ENCODE results near the gene TSC22D4. TPM values are rescaled to one million over a fixed set of nuclear protein-coding genes. Genes with fewer than 3 reads are reported as not detected.

Gene TSC22D4
- total RNA-seq, 1 donor from 2014 or later: 53.4 TPM

- Mint-ChIP-seq H3K4me3 (ENCODE audit: unreplicated experiment) (no peak overlapping the region), H3K27ac (ENCODE audit: unreplicated experiment) (no peak overlapping the region), H3K27me3 (ENCODE audit: low read depth, unreplicated experiment) (peaks cover 4% of the 10 kb centered on the region), H3K4me1 (ENCODE audit: low read depth, unreplicated experiment) (peaks cover 9% of the 10 kb centered on the region), H3K9me3 (ENCODE audit: unreplicated experiment) (peaks cover 3% of the 10 kb centered on the region), H3K36me3 (ENCODE audit: low read depth, unreplicated experiment) (peaks cover 2% of the 10 kb centered on the region)
- Histone ChIP-seq H3K4me1 (ENCODE audit: insufficient read depth, low read length) (no peaks in the 10 kb centered on the region), H3K79me2 (ENCODE audit: insufficient read depth, low read length) (no peaks in the 10 kb centered on the region), H3K4me3 (ENCODE audit: insufficient read depth, low read depth, low read length) (no peak overlapping the region), H3K27ac (ENCODE audit: low read depth, low read length) (no peak overlapping the region), H4K20me1 (ENCODE audit: insufficient read depth, low read length) (no peaks in the 10 kb centered on the region), H3K9ac (ENCODE audit: low read length) (no peak overlapping the region), H2AFZ (ENCODE audit: low read depth, low read length) (no peak overlapping the region), H3K27me3 (ENCODE audit: insufficient read depth, low read length) (no peaks in the 10 kb centered on the region), H3K9me3 (ENCODE audit: insufficient read depth, low read depth, low read length) (no peaks in the 10 kb centered on the region), H3K4me2 (ENCODE audit: low read length) (no peak overlapping the region), H3K36me3 (ENCODE audit: insufficient read depth, low read length) (no peaks in the 10 kb centered on the region)
- FAIRE-seq (no peak), DNase-seq (ENCODE audit: low read depth) (no peak)
- no peak for TF ChIP-seq EZH2 (IDR thresholded peaks at IDR 0.05; ENCODE audit: insufficient read depth, low read length)
- TF ChIP-seq CTCF (IDR thresholded peaks at IDR 0.05; ENCODE audit: insufficient read depth, low read depth, low read length): no peak
Measured at GRCh38 chr7:100418930-100419659, 59.9 kb downstream of the TSC22D4 start.

Other genes with a start within 250 kb of the TSC22D4 start
- not detected in 2 replicates for gene SPDYE3, start 171.5 kb downstream of the TSC22D4 start, total RNA-seq
- 19.9 and 21.1 TPM in 2 replicates for gene PILRB, start 121.1 kb downstream of the TSC22D4 start, total RNA-seq
- 2.3 and 3.0 TPM in 2 replicates for gene PILRA, start 105.7 kb downstream of the TSC22D4 start, total RNA-seq
- 2.1 and 2.6 TPM in 2 replicates for gene ZCWPW1, start 50.5 kb downstream of the TSC22D4 start, total RNA-seq
- gene MEPCE, start 49.4 kb downstream of the TSC22D4 start, total RNA-seq: 20.2 and 20.5 TPM in 2 replicates
- gene PPP1R35, start 42.7 kb downstream of the TSC22D4 start, total RNA-seq: 18.5 and 19.7 TPM in 2 replicates
- gene SPACDR, start 15.0 kb downstream of the TSC22D4 start, total RNA-seq: 2.5 and 2.6 TPM in 2 replicates
- gene NYAP1, start 4.7 kb upstream of the TSC22D4 start, total RNA-seq: 2.5 and 2.6 TPM in 2 replicates
- gene AGFG2, start 60.0 kb upstream of the TSC22D4 start, total RNA-seq: 6.2 and 7.1 TPM in 2 replicates
- 1.4 and 1.9 TPM in 2 replicates for gene SAP25, start 94.7 kb upstream of the TSC22D4 start, total RNA-seq
- gene LRCH4, start 106.9 kb upstream of the TSC22D4 start, total RNA-seq: 52.7 and 62.5 TPM in 2 replicates
- gene FBXO24, start 107.1 kb upstream of the TSC22D4 start, total RNA-seq: 0.17 and 0.52 TPM in 2 replicates
- gene PCOLCE, start 123.1 kb upstream of the TSC22D4 start, total RNA-seq: 10.8 and 15.5 TPM in 2 replicates
- gene MOSPD3, start 133.3 kb upstream of the TSC22D4 start, total RNA-seq: 18.8 and 20.2 TPM in 2 replicates
- gene TFR2, start 162.3 kb upstream of the TSC22D4 start, total RNA-seq: 0.26 and 0.50 TPM in 2 replicates
- not detected in 2 replicates for gene ACTL6B, start 177.2 kb upstream of the TSC22D4 start, total RNA-seq
- gene GNB2, start 194.5 kb upstream of the TSC22D4 start, total RNA-seq: 270 and 274 TPM in 2 replicates
- gene GIGYF1, start 215.0 kb upstream of the TSC22D4 start, total RNA-seq: 21.3 and 23.2 TPM in 2 replicates
- gene POP7, start 226.9 kb upstream of the TSC22D4 start, total RNA-seq: 39.1 and 40.6 TPM in 2 replicates
- gene EPO, start 241.3 kb upstream of the TSC22D4 start, total RNA-seq: not detected in 2 replicates